Esophagus squamous epithelium (tissue), 4 donors: ENCODE measurements around the gene SLC13A4.

Experiments
- CTCF ChIP-seq, 6 experiments: fragments of 450-650 bp in 4 of 6; fragments of 200-600 bp in 2 of 6; sonication (generic) in 2 of 6; IDR thresholded peaks; one replicate each; pipeline ENCODE4 v1.5.1; 2016 to 2019; ENCODE audit warnings: antibody characterized with exemption in 6 of 6, mild to moderate bottlenecking in 4 of 6, moderate library complexity in 4 of 6
- POLR2A ChIP-seq, 4 donors: fragments of 450-650 bp; IDR thresholded peaks; one replicate each; pipeline ENCODE4 v1.6.1; 2017; ENCODE audit warnings: antibody characterized with exemption in 4 of 4, mild to moderate bottlenecking in 4 of 4, moderate library complexity in 3 of 4

DNA sequence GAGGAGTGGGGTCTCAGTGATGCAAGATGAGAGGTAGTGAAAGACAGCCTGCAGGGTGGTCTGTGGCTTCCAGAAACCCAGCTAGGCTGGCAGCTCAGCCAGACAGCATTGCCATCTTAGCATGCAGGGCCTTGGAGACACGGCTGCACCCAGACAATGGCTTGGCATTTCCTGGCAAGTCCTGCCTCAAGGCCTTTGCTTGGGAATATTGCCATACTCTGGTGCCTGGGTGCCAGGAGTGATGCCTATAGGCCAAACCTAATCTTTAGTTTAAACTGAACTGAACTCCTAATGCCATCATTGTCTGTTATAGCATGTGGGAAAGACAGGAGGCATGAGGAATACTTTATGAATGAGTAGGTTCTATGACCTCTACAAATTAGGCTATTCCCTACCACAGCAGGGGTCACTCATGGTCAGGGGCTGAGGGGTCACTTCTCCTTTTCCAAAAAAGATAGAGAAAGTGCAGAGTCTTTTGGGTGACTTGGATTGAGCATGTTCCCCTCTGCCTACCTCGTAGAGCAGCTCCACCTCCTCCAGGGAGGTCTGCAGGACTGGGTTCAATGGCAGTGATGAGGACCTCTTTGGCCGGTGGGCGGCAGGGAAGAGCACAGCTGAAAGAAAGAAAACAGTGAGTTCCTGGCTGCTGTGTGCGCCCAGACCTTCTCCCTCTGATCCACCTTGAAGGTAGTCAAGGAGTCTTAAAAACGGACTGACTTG is 8.8 kb upstream of the SLC13A4 start:
- TF ChIP-seq POLR2A (IDR thresholded peaks at IDR 0.05), result no peak
- no peak for TF ChIP-seq CTCF (IDR thresholded peaks at IDR 0.05)
